Transverse colon (tissue), 4 donors: ENCODE data around the gene SLC22A31.

ENCODE experiments used
- CTCF ChIP-seq, 5 experiments: fragments of 200-600 bp in 3 of 5; fragments of 450-650 bp in 2 of 5; sonication (generic) in 3 of 5; IDR thresholded peaks; 1 replicate in 2 of 5; 2 replicates in 3 of 5; pipeline ENCODE4 v1.5.1; 2016 to 2017; ENCODE audit warnings: antibody characterized with exemption in 5 of 5, inconsistent platforms in 3 of 5, mild to moderate bottlenecking in 2 of 5, moderate library complexity in 1 of 5
- POLR2A ChIP-seq: fragments of 450-650 bp; IDR thresholded peaks from one replicate; pipeline ENCODE4 v1.6.1; 2016; ENCODE audit warnings: antibody characterized with exemption, mild to moderate bottlenecking, moderate library complexity
- POLR2AphosphoS5 ChIP-seq, 3 donors: sonication (generic); formaldehyde crosslinking; IDR thresholded peaks; one replicate each; pipeline ENCODE4 v1.6.1; 2016; ENCODE audit warnings: antibody characterized with exemption in 3 of 3

- no peak for TF ChIP-seq CTCF (IDR thresholded peaks at IDR 0.05)
- TF ChIP-seq POLR2AphosphoS5 (IDR thresholded peaks at IDR 0.05), result no peak
- TF ChIP-seq POLR2A, result no peak
These were observed 37.4 kb upstream of the SLC22A31 start for GRCh38 chr16:89237733-89238132.
